Rectal smooth muscle tissue (tissue), 1 donor: Measurements from ENCODE around the gene CATSPERE.
"Not testable (repeated sequence)": the region's sequence is repeated elsewhere in the genome, so short reads cannot be mapped to it uniquely, and the experiment has no call there.

Source experiments
- H3K27ac ChIP-seq: one replicate; pipeline ENCODE4 v1.7.0; 2013; ENCODE audit warnings: low read depth, low read length, inconsistent platforms
- H3K27me3 ChIP-seq: one replicate; pipeline ENCODE4 v1.7.0; 2013; ENCODE audit warnings: low read length; ENCODE audit not compliant: control insufficient read depth, insufficient read depth
- H3K36me3 ChIP-seq: one replicate; pipeline ENCODE4 v1.7.0; 2013; ENCODE audit warnings: low read length; ENCODE audit not compliant: control insufficient read depth, insufficient read depth
- H3K4me1 ChIP-seq: one replicate; pipeline ENCODE4 v1.7.0; 2013; ENCODE audit warnings: low read length; ENCODE audit not compliant: control insufficient read depth, insufficient read depth
- H3K4me3 ChIP-seq: one replicate; pipeline ENCODE4 v1.7.0; 2013; ENCODE audit warnings: low read length
- H3K9ac ChIP-seq: one replicate; pipeline ENCODE4 v1.7.0; 2013; ENCODE audit warnings: low read length

The CATSPERE gene

DNA sequence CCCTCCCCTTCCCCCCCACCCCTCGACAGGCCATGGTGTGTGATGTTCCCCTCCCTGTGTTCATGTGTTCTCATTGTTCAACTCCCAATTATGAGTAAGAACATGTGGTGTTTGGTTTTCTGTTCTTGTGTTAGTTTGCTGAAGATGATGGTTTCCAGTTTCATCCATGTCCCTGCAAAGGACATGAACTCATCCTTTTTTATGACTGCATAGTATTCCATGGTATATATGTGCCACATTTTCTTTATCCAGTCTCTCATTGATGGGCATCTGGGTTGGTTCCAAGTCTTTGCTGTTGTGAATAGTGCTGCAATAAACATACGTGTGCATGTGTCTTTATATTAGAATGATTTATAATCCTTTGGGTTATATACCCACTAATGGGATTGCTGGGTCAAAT lies 38.4 kb downstream of the CATSPERE start:
- not testable (repeated sequence) for H3K27ac ChIP-seq, H3K36me3 ChIP-seq, H3K4me3 ChIP-seq, H3K9ac ChIP-seq, H3K27me3 ChIP-seq, H3K4me1 ChIP-seq

DNA sequence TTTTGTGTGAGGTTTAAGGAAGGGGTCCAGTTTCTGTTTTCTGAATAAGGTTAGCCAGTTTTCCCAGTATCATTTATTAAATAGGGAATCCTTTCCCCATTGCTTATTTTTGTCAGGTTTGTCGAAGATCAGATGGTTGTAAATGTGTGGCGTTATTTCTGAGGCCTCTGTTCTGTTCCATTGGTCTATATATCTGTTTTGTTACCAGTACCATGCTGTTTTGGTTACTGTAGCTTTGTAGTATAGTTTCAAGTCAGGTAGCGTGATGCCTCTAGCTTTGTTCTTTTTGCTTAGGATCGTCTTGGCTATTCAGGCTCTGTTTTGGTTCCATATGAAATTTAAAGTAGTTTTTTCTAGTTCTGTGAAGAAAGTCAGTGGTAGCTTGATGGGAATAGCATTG lies 39.4 kb downstream of the CATSPERE start:
- not testable (repeated sequence) for H3K4me1 ChIP-seq, H3K4me3 ChIP-seq, H3K27ac ChIP-seq, H3K36me3 ChIP-seq, H3K9ac ChIP-seq, H3K27me3 ChIP-seq

DNA sequence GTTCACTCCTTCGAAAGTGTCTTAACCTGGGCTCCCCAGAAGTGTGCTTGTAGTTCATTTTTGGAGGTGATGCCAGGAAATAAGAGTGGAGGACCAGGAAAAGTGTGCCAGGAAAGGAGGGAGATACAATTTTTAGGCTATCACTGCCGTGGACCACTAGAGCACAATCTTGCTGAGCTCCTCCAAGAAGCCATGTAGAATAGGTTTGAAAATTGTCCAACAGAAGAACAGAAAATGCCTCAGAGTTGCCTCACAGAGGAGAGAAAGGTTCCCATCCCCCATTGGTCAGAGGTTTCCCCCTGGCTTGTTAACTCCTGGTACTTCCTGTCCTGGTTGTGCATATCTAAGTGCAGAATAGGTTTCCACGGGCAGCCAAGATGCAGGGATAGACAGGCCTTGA lies 41.6 kb downstream of the CATSPERE start:
- no peaks in the 10 kb centered on the region for H3K4me1 ChIP-seq
- H3K36me3 ChIP-seq = no peaks in the 10 kb centered on the region
- H3K9ac ChIP-seq = no peak overlapping the region
- no peak overlapping the region for H3K27ac ChIP-seq
- H3K4me3 ChIP-seq = no peak overlapping the region
- H3K27me3 ChIP-seq = no peaks in the 10 kb centered on the region

DNA sequence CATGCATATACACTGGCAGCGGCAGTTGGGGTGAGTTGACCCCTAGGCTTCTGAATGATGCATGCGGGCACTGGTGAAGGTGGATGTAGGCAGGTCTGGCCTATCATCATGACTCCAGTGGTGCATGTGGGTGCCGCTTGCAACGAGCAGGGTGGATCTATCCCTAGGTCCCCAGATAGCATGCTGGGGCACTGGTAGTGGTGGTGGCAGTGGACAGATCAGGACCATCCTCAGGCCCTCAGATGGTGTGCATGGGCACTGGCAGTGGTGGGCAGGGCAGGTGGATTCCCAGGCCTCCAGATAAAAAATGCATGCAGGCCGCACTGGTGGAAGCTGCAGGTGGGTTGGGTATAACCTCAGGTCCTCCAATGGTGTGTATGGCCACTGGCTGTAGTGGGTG lies 52.4 kb downstream of the CATSPERE start:
- H3K4me3 ChIP-seq = no peak overlapping the region
- no peaks in the 10 kb centered on the region for H3K36me3 ChIP-seq
- H3K27me3 ChIP-seq = no peaks in the 10 kb centered on the region
- no peaks in the 10 kb centered on the region for H3K4me1 ChIP-seq
- no peak overlapping the region for H3K27ac ChIP-seq
- no peak overlapping the region for H3K9ac ChIP-seq

DNA sequence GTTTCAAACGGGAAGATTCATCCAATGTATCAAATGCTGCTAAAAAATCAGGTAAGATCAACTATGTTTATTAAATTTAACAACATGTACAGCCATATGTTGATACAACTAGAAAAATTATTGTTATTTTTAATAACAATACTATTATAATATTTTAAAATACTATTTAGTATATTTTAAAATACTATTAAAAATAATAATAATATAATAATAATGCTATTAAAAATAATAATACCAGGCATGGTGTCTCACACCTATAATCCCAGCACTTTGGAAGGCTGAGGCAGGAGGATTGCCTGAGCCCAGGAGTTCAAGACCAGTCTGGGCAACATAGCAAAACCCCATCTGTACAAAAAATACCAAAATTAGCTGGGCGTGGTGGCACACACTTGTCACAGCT lies 54.6 kb downstream of the CATSPERE start:
- Histone ChIP-seq H3K36me3 (no peaks in the 10 kb centered on the region), H3K27me3 (no peaks in the 10 kb centered on the region)

DNA sequence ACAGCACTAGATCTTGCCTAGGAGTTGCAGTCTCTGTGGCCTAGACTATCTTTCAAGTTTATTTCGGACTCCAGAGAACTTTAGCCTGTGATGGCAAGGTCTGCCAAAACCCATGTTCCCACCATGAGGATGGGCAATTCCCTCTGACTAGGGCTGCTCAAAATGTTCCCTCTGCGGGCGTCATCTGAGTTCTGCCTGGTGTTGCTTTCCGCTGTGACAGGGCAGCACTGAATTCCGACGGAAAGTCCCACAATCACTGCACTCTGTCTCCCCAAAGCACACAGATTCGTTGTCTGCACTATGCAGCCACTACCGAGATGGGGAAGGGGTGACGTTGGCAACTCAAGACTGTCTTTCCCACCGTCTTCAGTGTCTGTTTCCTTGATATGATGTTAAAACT lies 75.2 kb downstream of the CATSPERE start:
- Histone ChIP-seq H3K9ac (no peak overlapping the region), H3K4me3 (no peak overlapping the region), H3K4me1 (no peaks in the 10 kb centered on the region), H3K27me3 (no peaks in the 10 kb centered on the region), H3K36me3 (no peaks in the 10 kb centered on the region), H3K27ac (no peak overlapping the region)

More for the DNA sequence above, 54.6 kb downstream of the CATSPERE start:
- Histone ChIP-seq H3K4me1 (no peaks in the 10 kb centered on the region), H3K4me3 (no peak overlapping the region), H3K9ac (no peak overlapping the region), H3K27ac (no peak overlapping the region)

DNA sequence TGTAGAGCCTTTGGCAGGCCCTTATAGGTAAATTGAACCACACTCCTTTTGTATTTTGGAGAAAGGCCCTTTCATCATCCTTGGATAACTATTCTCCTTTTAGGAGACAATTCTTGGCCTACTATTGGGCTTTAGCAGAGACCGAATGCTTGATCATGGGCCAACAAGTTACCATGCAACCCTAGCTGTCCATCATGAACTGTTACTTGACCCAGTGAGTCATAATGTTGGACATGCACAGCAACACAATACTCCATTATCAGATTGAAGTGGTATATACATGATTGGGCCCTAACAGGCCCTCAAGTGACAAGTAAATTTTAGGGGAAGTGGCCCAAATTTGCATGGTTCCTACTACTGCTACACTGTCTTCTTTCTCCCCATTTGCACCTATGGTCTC lies 84.4 kb downstream of the CATSPERE start:
- no peak overlapping the region for H3K27ac ChIP-seq
- no peak overlapping the region for H3K4me3 ChIP-seq

DNA sequence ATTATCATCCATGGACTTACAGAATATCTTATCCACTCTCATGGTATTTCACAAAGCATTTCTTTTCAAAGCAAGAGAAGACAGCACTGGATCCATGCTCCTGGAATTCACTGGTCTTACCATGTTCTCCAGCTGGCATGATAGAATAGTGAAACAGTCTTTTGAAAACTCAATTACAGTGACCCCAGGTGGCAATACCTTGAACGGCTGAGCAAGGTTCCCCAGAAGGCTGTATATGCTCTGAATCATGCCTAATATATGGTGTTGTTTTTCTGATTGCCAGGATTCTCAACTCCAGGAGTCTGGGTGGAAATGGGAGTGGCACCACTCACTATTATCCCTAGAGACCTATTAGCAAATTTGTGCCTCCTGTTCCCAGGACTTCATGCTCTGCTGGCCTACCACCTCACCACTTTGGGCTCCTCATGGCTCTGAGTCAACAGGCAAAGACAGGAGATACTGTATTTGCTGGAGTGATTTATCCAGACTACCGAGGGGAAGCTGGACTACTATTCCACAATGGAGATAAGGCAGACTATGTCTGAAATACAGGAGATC lies 87.6 kb downstream of the CATSPERE start:
- Histone ChIP-seq H3K4me1 (no peaks in the 10 kb centered on the region), H3K27me3 (no peaks in the 10 kb centered on the region), H3K27ac (no peak overlapping the region), H3K4me3 (no peak overlapping the region), H3K9ac (no peak overlapping the region), H3K36me3 (no peaks in the 10 kb centered on the region)

More for the DNA sequence above, 84.4 kb downstream of the CATSPERE start:
- H3K4me1 ChIP-seq = no peaks in the 10 kb centered on the region
- H3K9ac ChIP-seq = no peak overlapping the region
- no peaks in the 10 kb centered on the region for H3K36me3 ChIP-seq
- no peaks in the 10 kb centered on the region for H3K27me3 ChIP-seq

GRCh38 chr1:244552336-244552735 lies 91.3 kb downstream of the CATSPERE start:
- H3K27me3 ChIP-seq = no peaks in the 10 kb centered on the region
- H3K4me1 ChIP-seq = no peaks in the 10 kb centered on the region
- no peak overlapping the region for H3K4me3 ChIP-seq
- H3K9ac ChIP-seq = no peak overlapping the region
- no peak overlapping the region for H3K27ac ChIP-seq
- no peaks in the 10 kb centered on the region for H3K36me3 ChIP-seq

GRCh38 chr1:244556263-244556662 lies 95.2 kb downstream of the CATSPERE start:
- Histone ChIP-seq H3K27me3 (no peaks in the 10 kb centered on the region), H3K4me1 (no peaks in the 10 kb centered on the region), H3K27ac (no peak overlapping the region), H3K4me3 (no peak overlapping the region), H3K9ac (no peak overlapping the region), H3K36me3 (no peaks in the 10 kb centered on the region)

GRCh38 chr1:244557565-244557964 lies 96.5 kb downstream of the CATSPERE start:
- no peak overlapping the region for H3K4me3 ChIP-seq
- no peaks in the 10 kb centered on the region for H3K36me3 ChIP-seq
- no peaks in the 10 kb centered on the region for H3K27me3 ChIP-seq
- no peak overlapping the region for H3K27ac ChIP-seq
- H3K4me1 ChIP-seq = no peaks in the 10 kb centered on the region
- no peak overlapping the region for H3K9ac ChIP-seq

DNA sequence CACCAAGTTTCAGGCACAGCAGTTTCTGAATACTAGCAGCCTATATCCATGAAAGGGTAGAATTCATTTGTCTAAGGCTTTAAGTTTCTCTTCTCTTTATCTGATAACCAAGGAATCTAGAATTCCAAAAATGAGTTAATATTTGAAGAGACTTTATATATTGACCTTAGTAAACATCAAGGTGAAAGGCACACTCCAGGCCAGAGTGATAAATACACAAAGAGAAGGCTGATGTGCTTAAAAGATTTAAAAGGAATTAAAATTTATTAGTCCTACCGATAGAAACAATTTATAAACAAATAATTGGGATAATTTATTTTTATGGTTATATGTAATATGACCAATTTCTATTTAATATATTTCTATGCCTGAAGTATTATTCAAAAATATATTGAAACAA lies 98.5 kb downstream of the CATSPERE start:
- no peak overlapping the region for H3K4me3 ChIP-seq
- no peaks in the 10 kb centered on the region for H3K4me1 ChIP-seq
- no peaks in the 10 kb centered on the region for H3K27me3 ChIP-seq
- H3K27ac ChIP-seq = no peak overlapping the region
- no peak overlapping the region for H3K9ac ChIP-seq
- no peaks in the 10 kb centered on the region for H3K36me3 ChIP-seq

DNA sequence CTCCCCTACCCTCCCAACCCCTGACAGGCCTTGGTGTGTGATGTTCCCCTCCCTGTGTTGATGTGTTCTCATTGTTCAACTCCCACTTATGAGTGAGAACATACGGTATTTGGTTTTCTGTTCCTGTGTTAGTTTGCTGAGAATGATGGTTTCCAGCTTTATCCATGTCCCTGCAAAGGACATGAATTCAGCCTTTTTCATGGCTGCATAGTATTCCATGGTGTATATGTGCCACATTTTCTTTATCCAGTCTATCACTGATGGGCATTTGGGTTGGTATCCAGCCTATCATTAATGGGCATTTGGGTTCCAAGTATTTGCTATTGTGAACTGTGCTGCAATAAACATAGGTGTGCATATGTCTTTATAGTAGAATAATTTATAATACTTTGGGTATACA lies 101.8 kb downstream of the CATSPERE start:
- H3K4me1 ChIP-seq, H3K4me3 ChIP-seq, H3K36me3 ChIP-seq, H3K27ac ChIP-seq, H3K9ac ChIP-seq, H3K27me3 ChIP-seq: not testable (repeated sequence)
